ENCODE results near the gene ATF2. TPM values are rescaled to one million over a fixed set of nuclear protein-coding genes. Genes with fewer than 3 reads are reported as not detected.

ATF2 gene
- total RNA-seq, 3 donors from 2014 or later (not counting 1 experiment from before 2014, with no cell fraction given), result 66.7 to 76.5 (median 74.4) TPM

DNA sequence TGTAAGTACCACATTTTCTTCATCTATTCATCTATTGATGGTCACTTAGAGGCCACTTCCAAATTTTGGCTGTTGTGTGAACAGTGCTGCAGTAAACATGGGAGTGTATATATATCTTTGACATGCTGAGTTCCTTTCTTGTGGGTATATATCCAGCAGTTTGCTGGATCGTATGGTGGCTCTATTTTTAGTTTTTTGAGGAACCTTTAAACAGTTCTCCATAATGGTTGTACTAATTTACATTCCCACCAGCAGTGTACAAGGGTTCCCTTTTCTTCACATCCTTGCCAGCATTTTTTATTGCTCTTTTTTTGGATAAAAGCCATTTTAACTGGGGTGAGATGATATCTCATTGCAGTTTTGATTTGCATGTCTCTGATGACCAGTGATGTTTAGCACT is 20.8 kb upstream of the ATF2 start:
- WGBS (ENCODE audit: insufficient coverage), result no CpG with 5 or more reads among the region's 1 CpG
- intact Hi-C loops (cut with micrococcal nuclease), result loop anchor here (5.0 kb wide), 1 partner anchor 76 kb away; no protein-coding TSS in a partner anchor
- H3K27me3 Mint-ChIP-seq (ENCODE audit: low read depth in 2 of 2), result peaks cover 13 to 48% of the 10 kb centered on the region in 2 donors

DNA sequence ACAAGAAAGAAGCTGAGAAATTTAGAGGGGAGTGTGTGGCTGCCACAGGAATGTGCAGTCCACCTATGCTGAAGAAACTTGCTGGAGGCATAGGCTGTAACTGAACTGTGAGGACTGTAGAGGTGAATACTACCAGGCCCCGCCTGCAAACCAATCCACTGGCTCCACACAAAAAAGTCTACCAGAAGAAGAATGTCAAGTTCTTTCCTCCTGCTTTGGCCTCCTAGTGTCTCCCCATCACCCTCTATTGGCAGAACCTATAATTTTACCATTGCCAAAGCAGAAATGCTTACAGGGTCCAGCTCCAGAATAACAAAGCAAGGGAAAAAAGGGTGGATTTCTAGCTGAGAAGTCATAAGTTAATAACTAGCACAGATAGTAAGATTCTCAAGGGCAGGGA is 19.4 kb upstream of the ATF2 start:
- Histone ChIP-seq H3K27ac (ENCODE audit: low read length) (no peak overlapping the region), H3K36me3 (ENCODE audit: control insufficient read depth, insufficient read depth, low read length) (no peaks in the 10 kb centered on the region), H3K9me3 (ENCODE audit: control insufficient read depth, insufficient read depth, low read length) (no peaks in the 10 kb centered on the region), H3K27me3 (ENCODE audit: control insufficient read depth, insufficient read depth, low read length) (no peaks in the 10 kb centered on the region), H3K4me1 (ENCODE audit: control insufficient read depth, insufficient read depth, low read length) (no peaks in the 10 kb centered on the region), H3K4me3 (ENCODE audit: low read length) (no peak overlapping the region)
- Mint-ChIP-seq H3K4me3 (no peak overlapping the region), H3K4me1 (peaks cover 0 to under 1% of the 10 kb centered on the region in 2 donors), H3K27me3 (ENCODE audit: low read depth in 2 of 2) (peaks cover 13 to 42% of the 10 kb centered on the region in 2 donors), H3K36me3 (no peaks in the 10 kb centered on the region), H3K9me3 (no peaks in the 10 kb centered on the region), H3K27ac (no peak overlapping the region)
- ATAC-seq, result peak; percentile 29 to 52 (median 37)
- DNase-seq, result peak in 1 of 2 donors; percentile 41
- intact Hi-C loops (cut with micrococcal nuclease), result loop anchor here (5.0 kb wide), 1 partner anchor 75 kb away; no protein-coding TSS in a partner anchor
- 100% methylated on average over 1 of the region's 1 CpG for WGBS (ENCODE audit: insufficient coverage)
- TF ChIP-seq, protein P1, sequence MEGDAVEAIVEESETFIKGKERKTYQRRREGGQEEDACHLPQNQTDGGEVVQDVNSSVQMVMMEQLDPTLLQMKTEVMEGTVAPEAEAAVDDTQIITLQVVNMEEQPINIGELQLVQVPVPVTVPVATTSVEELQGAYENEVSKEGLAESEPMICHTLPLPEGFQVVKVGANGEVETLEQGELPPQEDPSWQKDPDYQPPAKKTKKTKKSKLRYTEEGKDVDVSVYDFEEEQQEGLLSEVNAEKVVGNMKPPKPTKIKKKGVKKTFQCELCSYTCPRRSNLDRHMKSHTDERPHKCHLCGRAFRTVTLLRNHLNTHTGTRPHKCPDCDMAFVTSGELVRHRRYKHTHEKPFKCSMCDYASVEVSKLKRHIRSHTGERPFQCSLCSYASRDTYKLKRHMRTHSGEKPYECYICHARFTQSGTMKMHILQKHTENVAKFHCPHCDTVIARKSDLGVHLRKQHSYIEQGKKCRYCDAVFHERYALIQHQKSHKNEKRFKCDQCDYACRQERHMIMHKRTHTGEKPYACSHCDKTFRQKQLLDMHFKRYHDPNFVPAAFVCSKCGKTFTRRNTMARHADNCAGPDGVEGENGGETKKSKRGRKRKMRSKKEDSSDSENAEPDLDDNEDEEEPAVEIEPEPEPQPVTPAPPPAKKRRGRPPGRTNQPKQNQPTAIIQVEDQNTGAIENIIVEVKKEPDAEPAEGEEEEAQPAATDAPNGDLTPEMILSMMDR (IDR thresholded peaks at IDR 0.05), result peak; percentile 14

More for the DNA sequence above, 20.8 kb upstream of the ATF2 start:
- Histone ChIP-seq H3K4me3 (ENCODE audit: low read length) (no peak overlapping the region), H3K36me3 (ENCODE audit: control insufficient read depth, insufficient read depth, low read length) (no peaks in the 10 kb centered on the region), H3K27me3 (ENCODE audit: control insufficient read depth, insufficient read depth, low read length) (no peaks in the 10 kb centered on the region), H3K4me1 (ENCODE audit: control insufficient read depth, insufficient read depth, low read length) (no peaks in the 10 kb centered on the region), H3K9me3 (ENCODE audit: control insufficient read depth, insufficient read depth, low read length) (no peaks in the 10 kb centered on the region), H3K27ac (ENCODE audit: low read length) (no peak overlapping the region)
- H3K4me1 Mint-ChIP-seq, result no peaks in the 10 kb centered on the region
- no peak overlapping the region for H3K4me3 Mint-ChIP-seq
- H3K36me3 Mint-ChIP-seq, result no peaks in the 10 kb centered on the region
- no peak overlapping the region for H3K27ac Mint-ChIP-seq
- ATAC-seq (no peak), DNase-seq (no peak)
- H3K9me3 Mint-ChIP-seq, result no peaks in the 10 kb centered on the region
- TF ChIP-seq, protein P1 (IDR thresholded peaks at IDR 0.05), result no peak

DNA sequence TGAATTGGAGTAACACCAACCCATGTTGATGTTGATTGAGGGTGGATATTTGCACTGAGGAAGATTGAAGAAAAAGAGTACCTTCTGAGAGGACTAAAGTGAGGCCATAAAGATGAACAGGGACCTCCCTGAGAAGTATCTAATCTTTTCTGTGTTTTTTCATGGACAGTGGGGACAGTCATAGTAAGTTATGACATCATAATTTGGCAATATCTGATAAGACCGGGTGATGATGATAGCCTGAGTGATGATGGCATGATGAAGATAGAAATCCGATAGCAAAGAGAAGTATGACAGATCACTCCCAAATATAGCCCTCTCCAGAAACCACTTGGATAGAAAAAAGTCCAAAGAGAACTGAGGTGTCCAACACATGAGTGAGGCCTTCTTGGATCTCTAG is 15.7 kb upstream of the ATF2 start:
- Histone ChIP-seq H3K4me1 (ENCODE audit: control insufficient read depth, insufficient read depth, low read length) (peaks cover 12% of the 10 kb centered on the region), H3K27ac (ENCODE audit: low read length) (no peak overlapping the region), H3K4me3 (ENCODE audit: low read length) (no peak overlapping the region), H3K27me3 (ENCODE audit: control insufficient read depth, insufficient read depth, low read length) (no peaks in the 10 kb centered on the region), H3K9me3 (ENCODE audit: control insufficient read depth, insufficient read depth, low read length) (no peaks in the 10 kb centered on the region), H3K36me3 (ENCODE audit: control insufficient read depth, insufficient read depth, low read length) (peaks cover 11% of the 10 kb centered on the region)
- TF ChIP-seq, protein P1 (IDR thresholded peaks at IDR 0.05), result no peak
- no peak overlapping the region for H3K27ac Mint-ChIP-seq
- WGBS (ENCODE audit: insufficient coverage), result 100% methylated on average over 2 of the region's 2 CpGs
- no peak for ATAC-seq
- intact Hi-C loops (cut with micrococcal nuclease), result no loop called here
- H3K9me3 Mint-ChIP-seq, result no peaks in the 10 kb centered on the region
- no peak overlapping the region for H3K4me3 Mint-ChIP-seq
- no peaks in the 10 kb centered on the region for H3K36me3 Mint-ChIP-seq
- peaks cover 20 to 23% of the 10 kb centered on the region in 2 donors for H3K4me1 Mint-ChIP-seq
- peaks cover 3 to 17% of the 10 kb centered on the region in 2 donors for H3K27me3 Mint-ChIP-seq (ENCODE audit: low read depth in 2 of 2)
- no peak for DNase-seq

DNA sequence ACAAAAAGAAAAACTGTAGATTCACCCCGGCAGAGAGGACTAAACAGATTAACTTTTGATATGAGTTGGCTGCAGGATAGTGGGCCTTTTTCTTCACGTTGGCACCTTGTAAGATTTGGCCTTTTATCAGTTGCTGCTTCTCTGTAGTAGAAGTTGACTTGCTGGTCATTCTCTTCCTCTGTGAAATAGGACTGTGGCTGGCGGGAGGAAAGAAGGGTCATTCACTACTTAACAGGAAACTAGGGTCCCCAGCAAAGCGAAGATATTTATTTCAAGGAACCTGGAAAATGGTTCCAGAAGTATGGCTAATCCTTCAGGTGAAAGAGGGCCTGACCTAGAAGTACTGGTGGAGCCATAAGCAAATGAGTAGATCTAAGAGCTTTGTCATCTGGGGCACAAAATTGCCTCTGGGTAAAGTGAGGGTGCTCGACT is 13.9 kb upstream of the ATF2 start:
- Histone ChIP-seq H3K9me3 (ENCODE audit: control insufficient read depth, insufficient read depth, low read length) (no peaks in the 10 kb centered on the region), H3K27me3 (ENCODE audit: control insufficient read depth, insufficient read depth, low read length) (no peaks in the 10 kb centered on the region), H3K36me3 (ENCODE audit: control insufficient read depth, insufficient read depth, low read length) (peaks cover 29% of the 10 kb centered on the region), H3K4me1 (ENCODE audit: control insufficient read depth, insufficient read depth, low read length) (peaks cover 12% of the 10 kb centered on the region), H3K4me3 (ENCODE audit: low read length) (peak overlapping the region; percentile 62), H3K27ac (ENCODE audit: low read length) (peak overlapping the region; percentile 66)
- ATAC-seq (no peak), DNase-seq (no peak)
- Mint-ChIP-seq H3K27ac (peak overlapping the region; percentile 83 to 91), H3K4me1 (peaks cover 20 to 23% of the 10 kb centered on the region in 2 donors), H3K9me3 (no peaks in the 10 kb centered on the region), H3K4me3 (peak overlapping the region; percentile 95), H3K36me3 (peaks cover under 1% of the 10 kb centered on the region), H3K27me3 (ENCODE audit: low read depth in 2 of 2) (peaks cover 0 to 5% of the 10 kb centered on the region in 2 donors)
- TF ChIP-seq, protein P1 (IDR thresholded peaks at IDR 0.05), result no peak
- intact Hi-C loops (cut with micrococcal nuclease), result loop anchor here (1.0 kb wide), 1 partner anchor 15 kb away; no protein-coding TSS in a partner anchor
- WGBS (ENCODE audit: insufficient coverage), result 58% methylated on average over 4 of the region's 5 CpGs
